HCT116 (cell line): ENCODE measurements around the gene TMEM40. TPM values are rescaled to one million over a fixed set of nuclear protein-coding genes. Genes with fewer than 3 reads are reported as not detected.

ENCODE experiments used
- ATAC-seq: fragments of 200-7000 bp; cut with Tn5 transposase; 2 replicates; pipeline ENCODE4 v1.9.1; 2020; ENCODE audit warnings: mild to moderate bottlenecking, moderate library complexity
- BruUV-seq: library from RNA; stranded (reverse); fragments of 400-500 nt; replicated peaks from 2 replicates; lab custom pipeline; 2021; lab: Mats Ljungman, UMichigan
- CTCF ChIA-PET: fragments of 300-600 bp; sonication (Branson Sonifier 250); formaldehyde crosslinking; loops from one replicate; lab custom pipeline; 2021; ENCODE audit warnings: antibody characterized with exemption; lab: Charles Lee
- POLR2A ChIA-PET: fragments of 300-600, 350-600 bp; sonication (Branson Sonifier 250); formaldehyde crosslinking; loops from one replicate; lab custom pipeline; 2021; ENCODE audit warnings: antibody characterized with exemption; lab: Charles Lee
- RAD21 ChIA-PET, 2 experiments: fragments of 300-600 bp; sonication (Branson Sonifier 250); formaldehyde crosslinking; loops; one replicate each; lab custom pipeline; 2023; ENCODE audit warnings: low total read pairs in 2 of 2; ENCODE audit not compliant: uncharacterized antibody in 2 of 2, unreplicated experiment in 2 of 2, low non-redundant PET in 1 of 2; lab: Charles Lee
- DNase-seq: peaks from one replicate; pipeline ENCODE4 v3.0.0-alpha.2; 2010; ENCODE audit warnings: low read depth, low spot score
- H2AFZ ChIP-seq: fragments of 200-600 bp; shearing (Covaris generic), sonication (generic); 2 replicates; pipeline ENCODE4 v1.6.1; 2017; ENCODE audit warnings: low read depth, mixed run types, mixed read lengths, antibody characterized with exemption, low read length; ENCODE audit not compliant: poor library complexity, severe bottlenecking
- H3K27ac ChIP-seq: 2 replicates; pipeline ENCODE4 v1.5.1; 2012; ENCODE audit warnings: low read depth, low read length
- H3K27me3 ChIP-seq: fragments of 200-600 bp; sonication (generic); 2 replicates; pipeline ENCODE4 v1.6.1; 2016; ENCODE audit warnings: mixed run types, low read length, mixed read lengths; ENCODE audit not compliant: insufficient read depth
- H3K36me3 ChIP-seq, 2 experiments: fragments of 200-500 bp in 1 of 2; fragments of 200-600 bp in 1 of 2; sonication (Bioruptor generic) in 1 of 2; sonication (generic) in 1 of 2; 2 replicates each; pipeline versions ENCODE4 v1.5.1 to v1.6.1; 2014 to 2016; ENCODE audit warnings: low read length in 2 of 2, inconsistent platforms in 1 of 2, mixed read lengths in 1 of 2, mixed run types in 1 of 2; ENCODE audit not compliant: insufficient read depth in 2 of 2, control insufficient read depth in 1 of 2
- H3K4me1 ChIP-seq, 2 experiments: fragments of 200-600 bp in 1 of 2; sonication (generic) in 1 of 2; 2 replicates each; pipeline versions ENCODE4 v1.5.1 to v1.6.1; 2012 to 2017; ENCODE audit warnings: low read length in 2 of 2, inconsistent platforms in 1 of 2, mild to moderate bottlenecking in 1 of 2, mixed read lengths in 1 of 2, mixed run types in 1 of 2, moderate library complexity in 1 of 2; ENCODE audit not compliant: insufficient read depth in 2 of 2, control insufficient read depth in 1 of 2
- H3K4me2 ChIP-seq: fragments of 200-600 bp; sonication (generic); 2 replicates; pipeline ENCODE4 v1.6.1; 2017; ENCODE audit warnings: mixed run types, low read length, mixed read lengths
- H3K4me3 ChIP-seq, 2 experiments: fragments of 200-600 bp in 1 of 2; sonication (generic) in 1 of 2; replicated peaks in 1 of 2; 2 replicates each; pipeline ENCODE4 v1.5.1; 2011 to 2016; ENCODE audit warnings: low read length in 2 of 2, control low read depth in 1 of 2, low read depth in 1 of 2, mild to moderate bottlenecking in 1 of 2, mixed read lengths in 1 of 2, mixed run types in 1 of 2
- H3K79me2 ChIP-seq: fragments of 200-600 bp; sonication (generic); 2 replicates; pipeline ENCODE4 v1.6.1; 2017; ENCODE audit warnings: mild to moderate bottlenecking, mixed run types, low read length, moderate library complexity, mixed read lengths; ENCODE audit not compliant: insufficient read depth
- H3K9ac ChIP-seq: fragments of 200-600 bp; sonication (generic); 2 replicates; pipeline ENCODE4 v1.6.1; 2016; ENCODE audit warnings: low read length, mixed read lengths
- H3K9me2 ChIP-seq: fragments of 200-600 bp; sonication (generic), shearing (Covaris generic); 2 replicates; pipeline ENCODE4 v1.6.1; 2017; ENCODE audit warnings: mixed run types, mild to moderate bottlenecking, moderate library complexity; ENCODE audit not compliant: insufficient read depth
- H3K9me3 ChIP-seq, 2 experiments: fragments of 200-500 bp in 1 of 2; fragments of 200-600 bp in 1 of 2; sonication (Bioruptor generic) in 1 of 2; sonication (generic) in 1 of 2; 2 replicates each; pipeline ENCODE4 v1.6.1; 2014 to 2017; ENCODE audit warnings: low read length in 2 of 2, mixed read lengths in 2 of 2, inconsistent platforms in 1 of 2, low read depth in 1 of 2, mild to moderate bottlenecking in 1 of 2, mixed run types in 1 of 2, moderate library complexity in 1 of 2; ENCODE audit not compliant: control insufficient read depth in 1 of 2, insufficient read depth in 1 of 2
- H4K20me1 ChIP-seq: fragments of 200-600 bp; sonication (generic), shearing (Covaris generic); 2 replicates; pipeline ENCODE4 v1.6.1; 2017; ENCODE audit warnings: mixed run types, mild to moderate bottlenecking, moderate library complexity; ENCODE audit not compliant: insufficient read depth
- CBX3 ChIP-seq: IDR thresholded peaks from 2 replicates; pipeline ENCODE4 v1.6.1; 2012; ENCODE audit warnings: low read depth
- CEBPB ChIP-seq: IDR thresholded peaks from 2 replicates; pipeline ENCODE4 v1.6.1; 2012; ENCODE audit warnings: low read depth
- CTCF ChIP-seq, 3 experiments: fragments of 200-600 bp in 1 of 3; sonication (generic) in 1 of 3; IDR thresholded peaks in 2 of 3; conservative IDR thresholded peaks in 1 of 3; 2 replicates each; pipeline ENCODE4 v1.5.1; 2012 to 2017; ENCODE audit warnings: low read depth in 2 of 3, low read length in 2 of 3, antibody characterized with exemption in 1 of 3, borderline replicate concordance in 1 of 3, control low read depth in 1 of 3, mild to moderate bottlenecking in 1 of 3, mixed read lengths in 1 of 3, mixed run types in 1 of 3, moderate library complexity in 1 of 3; ENCODE audit not compliant: insufficient read depth in 1 of 3
- EGR1 ChIP-seq: IDR thresholded peaks from 2 replicates; pipeline ENCODE4 v1.6.1; 2012; ENCODE audit warnings: low read depth
- ELF1 ChIP-seq: IDR thresholded peaks from 2 replicates; pipeline ENCODE4 v1.6.1; 2012; ENCODE audit warnings: low read depth, borderline replicate concordance
- EZH2phosphoT487 ChIP-seq: fragments of 200-600 bp; IDR thresholded peaks from 2 replicates; pipeline ENCODE4 v1.6.1; 2018; ENCODE audit warnings: antibody characterized with exemption, borderline replicate concordance
- FOSL1 ChIP-seq: IDR thresholded peaks from 2 replicates; pipeline ENCODE4 v1.6.1; 2012; ENCODE audit warnings: low read depth
- MAX ChIP-seq: IDR thresholded peaks from 2 replicates; pipeline ENCODE4 v1.6.1; 2012
- POLR2AphosphoS5 ChIP-seq: IDR thresholded peaks from 2 replicates; pipeline ENCODE4 v1.6.1; 2011; ENCODE audit warnings: mild to moderate bottlenecking, low read depth, low read length, moderate library complexity
- RAD21 ChIP-seq: IDR thresholded peaks from 2 replicates; pipeline ENCODE4 v1.6.1; 2012; ENCODE audit warnings: low read depth, mild to moderate bottlenecking
- SP1 ChIP-seq: IDR thresholded peaks from 2 replicates; pipeline ENCODE4 v1.6.1; 2012; ENCODE audit warnings: low read depth
- SRF ChIP-seq: IDR thresholded peaks from 2 replicates; pipeline ENCODE4 v1.6.1; 2012; ENCODE audit warnings: low read depth
- TCF7L2 ChIP-seq: IDR thresholded peaks from 2 replicates; pipeline ENCODE4 v1.7.0; 2011; ENCODE audit warnings: borderline replicate concordance, inconsistent platforms; ENCODE audit not compliant: insufficient read depth, insufficient read length; ENCODE audit errors: extremely low read depth
- YY1 ChIP-seq: IDR thresholded peaks from 2 replicates; pipeline ENCODE4 v1.6.1; 2011; ENCODE audit warnings: low read length, low read depth, moderate library complexity, mild to moderate bottlenecking; ENCODE audit not compliant: insufficient replicate concordance; ENCODE audit errors: extremely low read depth
- ZFX ChIP-seq: fragments of 450-650 bp; IDR thresholded peaks from 2 replicates; pipeline ENCODE4 v1.6.1; 2017
- ZNF274 ChIP-seq: fragments of 200-500 bp; sonication (Bioruptor generic); IDR thresholded peaks from 2 replicates; pipeline ENCODE4 v1.6.1; 2014; ENCODE audit warnings: mild to moderate bottlenecking, low read depth, low read length, inconsistent platforms
- intact Hi-C: fragments of 100-400 bp; cut with micrococcal nuclease; formaldehyde crosslinking; loops from 2 replicates; pipeline ENCODE4 v1.10.0; 2022
- total RNA-seq: library from RNA; stranded (reverse); gene quantifications from one replicate; pipeline ENCODE4 v1.2.1, GENCODE V29; 2021; ENCODE audit not compliant: unreplicated experiment
- TF ChIP-seq, protein P1 (sequence below): IDR thresholded peaks from 2 replicates; pipeline ENCODE4 v1.6.1; 2012; ENCODE audit warnings: low read depth

The TMEM40 gene
- total RNA-seq, 1 experiment from 2014 or later, result 12.3 TPM

GRCh38 chr3:12746419-12746818 lies 12.6 kb downstream of the TMEM40 start:
- Histone ChIP-seq H3K9me3 (no peaks in the 10 kb centered on the region), H2AFZ (no peak overlapping the region), H3K9me2 (no peaks in the 10 kb centered on the region), H3K27ac (no peak overlapping the region), H3K4me2 (no peak overlapping the region), H3K4me3 (no peak overlapping the region), H3K36me3 (no peaks in the 10 kb centered on the region), H3K9ac (no peak overlapping the region), H3K79me2 (no peaks in the 10 kb centered on the region), H3K4me1 (peaks cover 6 to 19% of the 10 kb centered on the region in 2 experiments; a peak in 3 of 4 replicates), H3K27me3 (no peaks in the 10 kb centered on the region), H4K20me1 (no peaks in the 10 kb centered on the region)
- ChIA-PET POLR2A (no interaction called here), RAD21 (no interaction called here), CTCF (no interaction called here)
- DNase-seq, result no peak
- TF ChIP-seq EZH2phosphoT487, result no peak
- no peak for TF ChIP-seq ZNF274
- no peak for TF ChIP-seq MAX
- TF ChIP-seq, protein P1, sequence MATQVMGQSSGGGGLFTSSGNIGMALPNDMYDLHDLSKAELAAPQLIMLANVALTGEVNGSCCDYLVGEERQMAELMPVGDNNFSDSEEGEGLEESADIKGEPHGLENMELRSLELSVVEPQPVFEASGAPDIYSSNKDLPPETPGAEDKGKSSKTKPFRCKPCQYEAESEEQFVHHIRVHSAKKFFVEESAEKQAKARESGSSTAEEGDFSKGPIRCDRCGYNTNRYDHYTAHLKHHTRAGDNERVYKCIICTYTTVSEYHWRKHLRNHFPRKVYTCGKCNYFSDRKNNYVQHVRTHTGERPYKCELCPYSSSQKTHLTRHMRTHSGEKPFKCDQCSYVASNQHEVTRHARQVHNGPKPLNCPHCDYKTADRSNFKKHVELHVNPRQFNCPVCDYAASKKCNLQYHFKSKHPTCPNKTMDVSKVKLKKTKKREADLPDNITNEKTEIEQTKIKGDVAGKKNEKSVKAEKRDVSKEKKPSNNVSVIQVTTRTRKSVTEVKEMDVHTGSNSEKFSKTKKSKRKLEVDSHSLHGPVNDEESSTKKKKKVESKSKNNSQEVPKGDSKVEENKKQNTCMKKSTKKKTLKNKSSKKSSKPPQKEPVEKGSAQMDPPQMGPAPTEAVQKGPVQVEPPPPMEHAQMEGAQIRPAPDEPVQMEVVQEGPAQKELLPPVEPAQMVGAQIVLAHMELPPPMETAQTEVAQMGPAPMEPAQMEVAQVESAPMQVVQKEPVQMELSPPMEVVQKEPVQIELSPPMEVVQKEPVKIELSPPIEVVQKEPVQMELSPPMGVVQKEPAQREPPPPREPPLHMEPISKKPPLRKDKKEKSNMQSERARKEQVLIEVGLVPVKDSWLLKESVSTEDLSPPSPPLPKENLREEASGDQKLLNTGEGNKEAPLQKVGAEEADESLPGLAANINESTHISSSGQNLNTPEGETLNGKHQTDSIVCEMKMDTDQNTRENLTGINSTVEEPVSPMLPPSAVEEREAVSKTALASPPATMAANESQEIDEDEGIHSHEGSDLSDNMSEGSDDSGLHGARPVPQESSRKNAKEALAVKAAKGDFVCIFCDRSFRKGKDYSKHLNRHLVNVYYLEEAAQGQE, result no peak
- TF ChIP-seq ELF1, result no peak
- no peak for TF ChIP-seq POLR2AphosphoS5
- no peak for TF ChIP-seq SP1
- TF ChIP-seq YY1, result no peak
- no peak for TF ChIP-seq CTCF (IDR thresholded peaks at IDR 0.05 in 2 of 3, conservative IDR thresholded peaks at IDR 0.05 in 1 of 3; ENCODE audit: borderline replicate concordance in 1 of 3, insufficient read depth in 1 of 3, low read depth in 2 of 3, low read length in 2 of 3)
- no peak for TF ChIP-seq EGR1
- TF ChIP-seq CEBPB, result no peak
- TF ChIP-seq CBX3, result no peak
- no peak for TF ChIP-seq FOSL1
- TF ChIP-seq TCF7L2, result no peak
- no peak for TF ChIP-seq SRF
- no peak for TF ChIP-seq RAD21
- no peak for TF ChIP-seq ZFX
- ATAC-seq, result no peak
- intact Hi-C loops, result no loop called here
- no TSS peak for BruUV-seq
